Ovary (tissue), 3 donors: ENCODE results near the gene HSPA6.
"Not testable (repeated sequence)": the region's sequence is repeated elsewhere in the genome, so short reads cannot be mapped to it uniquely, and the experiment has no call there.

Experiments used
- CTCF ChIP-seq, 3 donors: fragments of 450-650 bp in 2 of 3; fragments of 200-600 bp in 1 of 3; IDR thresholded peaks; one replicate each; pipeline versions ENCODE4 v1.5.1 to v1.8.0; 2016 to 2022; ENCODE audit warnings: antibody characterized with exemption in 3 of 3, mild to moderate bottlenecking in 1 of 3
- EP300 ChIP-seq: sonication (generic); formaldehyde crosslinking; IDR thresholded peaks from one replicate; pipeline ENCODE4 v1.6.1; 2017; ENCODE audit warnings: antibody characterized with exemption
- POLR2A ChIP-seq: fragments of 450-650 bp; IDR thresholded peaks from one replicate; pipeline ENCODE4 v1.6.1; 2017; ENCODE audit warnings: antibody characterized with exemption, mild to moderate bottlenecking, moderate library complexity
- donor health status: DM: no; HTN: no; CAD: no.

GRCh38 chr1:161525918-161526317 lies 1.6 kb downstream of the HSPA6 start:
- TF ChIP-seq CTCF (IDR thresholded peaks at IDR 0.05); EP300; POLR2A: not testable (repeated sequence)
